PC-3 (cell line): ENCODE results near the gene AFG3L2. TPM values are rescaled to one million over a fixed set of nuclear protein-coding genes. Genes with fewer than 3 reads are reported as not detected.

Experiments
- ATAC-seq: fragments of 200-7000 bp; cut with Tn5 transposase; 2 replicates; pipeline ENCODE4 v1.9.1; 2020; ENCODE audit warnings: mild to moderate bottlenecking, moderate library complexity
- BruUV-seq: library from RNA; stranded (reverse); fragments of 400-500 nt; replicated peaks from 2 replicates; lab custom pipeline; 2021; lab: Mats Ljungman, UMichigan
- CTCF ChIA-PET: fragments of 300-600 bp; sonication (Branson Sonifier 250); formaldehyde crosslinking; loops from one replicate; lab custom pipeline; 2022; ENCODE audit warnings: antibody characterized with exemption; lab: Charles Lee
- POLR2A ChIA-PET: fragments of 300-600 bp; sonication (Branson Sonifier 250); formaldehyde crosslinking; loops from one replicate; lab custom pipeline; 2022; ENCODE audit warnings: antibody characterized with exemption; ENCODE audit not compliant: unreplicated experiment; lab: Charles Lee
- DNase-seq: peaks from one replicate; pipeline ENCODE4 v3.0.0-alpha.2; 2015
- H2AFZ ChIP-seq: fragments of 300-600 bp; sonication (generic); 2 replicates; pipeline ENCODE4 v1.6.0; 2016; ENCODE audit warnings: antibody characterized with exemption, low read length
- H3F3A ChIP-seq: fragments of 300-600 bp; sonication (generic); one replicate; pipeline ENCODE4 v1.6.0; 2017; ENCODE audit warnings: antibody characterized with exemption, low read length, control low read depth, mild to moderate bottlenecking; ENCODE audit not compliant: unreplicated experiment
- H3K27ac ChIP-seq: fragments of 300-600 bp; sonication (generic); 2 replicates; pipeline ENCODE4 v1.5.1; 2016; ENCODE audit warnings: mild to moderate bottlenecking, low read length
- H3K27me3 ChIP-seq: fragments of 300-600 bp; sonication (generic); 2 replicates; pipeline ENCODE4 v1.6.1; 2016; ENCODE audit warnings: low read length, mixed read lengths
- H3K36me3 ChIP-seq: fragments of 300-600 bp; sonication (generic); 2 replicates; pipeline ENCODE4 v1.6.1; 2016; ENCODE audit warnings: low read depth, mixed run types, low read length, mixed read lengths
- H3K4me1 ChIP-seq: fragments of 300-600 bp; sonication (generic); 2 replicates; pipeline ENCODE4 v1.5.1; 2016; ENCODE audit warnings: low read length; ENCODE audit not compliant: insufficient read depth
- H3K4me2 ChIP-seq: fragments of 300-600 bp; sonication (generic); 2 replicates; pipeline ENCODE4 v1.6.0; 2016; ENCODE audit warnings: low read length
- H3K4me3 ChIP-seq: fragments of 300-600 bp; sonication (generic); 2 replicates; pipeline ENCODE4 v1.5.1; 2016; ENCODE audit warnings: mild to moderate bottlenecking, low read length, mixed read lengths
- H3K79me2 ChIP-seq: fragments of 300-600 bp; sonication (generic); 2 replicates; pipeline ENCODE4 v1.6.1; 2017; ENCODE audit warnings: low read length, mixed read lengths
- H3K9ac ChIP-seq: fragments of 300-600 bp; sonication (generic); 2 replicates; pipeline ENCODE4 v1.6.0; 2016; ENCODE audit warnings: mild to moderate bottlenecking, low read length
- H3K9me2 ChIP-seq: fragments of 300-600 bp; sonication (generic); replicated peaks from 2 replicates; pipeline ENCODE4 v1.6.1; 2016; ENCODE audit warnings: mixed run types, low read length, mixed read lengths
- H3K9me3 ChIP-seq: fragments of 300-600 bp; sonication (generic); 2 replicates; pipeline ENCODE4 v1.6.1; 2016; ENCODE audit warnings: low read length, mixed read lengths
- H4K20me1 ChIP-seq: fragments of 300-600 bp; sonication (generic); 2 replicates; pipeline ENCODE4 v1.6.1; 2016; ENCODE audit warnings: low read length, mixed read lengths
- EZH2 ChIP-seq: fragments of 300-600 bp; sonication (generic); IDR thresholded peaks from one replicate; pipeline ENCODE4 v1.6.1; 2017; ENCODE audit warnings: antibody characterized with exemption, mild to moderate bottlenecking, low read length; ENCODE audit not compliant: unreplicated experiment
- EZH2phosphoT487 ChIP-seq: fragments of 300-600 bp; sonication (generic); IDR thresholded peaks from 2 replicates; pipeline ENCODE4 v1.6.1; 2018; ENCODE audit warnings: mild to moderate bottlenecking, antibody characterized with exemption, low read length, borderline replicate concordance
- intact Hi-C: fragments of 100-400 bp; cut with micrococcal nuclease; formaldehyde crosslinking; loops from 2 replicates; pipeline ENCODE4 v1.9.0; 2023
- total RNA-seq: library from RNA; depleted of rRNA; stranded (reverse); fragments of >200 nt; gene quantifications from 2 replicates; pipeline ENCODE4 v1.2.3, GENCODE V29; 2014
- TF ChIP-seq, protein P1 (sequence below): fragments of 300-600 bp; sonication (generic); conservative IDR thresholded peaks from 2 replicates; pipeline ENCODE4 v1.5.1; 2017; ENCODE audit warnings: antibody characterized with exemption, low read depth, mild to moderate bottlenecking, low read length

Gene AFG3L2
- total RNA-seq, 1 experiment from 2014 or later: 79.3 TPM

DNA sequence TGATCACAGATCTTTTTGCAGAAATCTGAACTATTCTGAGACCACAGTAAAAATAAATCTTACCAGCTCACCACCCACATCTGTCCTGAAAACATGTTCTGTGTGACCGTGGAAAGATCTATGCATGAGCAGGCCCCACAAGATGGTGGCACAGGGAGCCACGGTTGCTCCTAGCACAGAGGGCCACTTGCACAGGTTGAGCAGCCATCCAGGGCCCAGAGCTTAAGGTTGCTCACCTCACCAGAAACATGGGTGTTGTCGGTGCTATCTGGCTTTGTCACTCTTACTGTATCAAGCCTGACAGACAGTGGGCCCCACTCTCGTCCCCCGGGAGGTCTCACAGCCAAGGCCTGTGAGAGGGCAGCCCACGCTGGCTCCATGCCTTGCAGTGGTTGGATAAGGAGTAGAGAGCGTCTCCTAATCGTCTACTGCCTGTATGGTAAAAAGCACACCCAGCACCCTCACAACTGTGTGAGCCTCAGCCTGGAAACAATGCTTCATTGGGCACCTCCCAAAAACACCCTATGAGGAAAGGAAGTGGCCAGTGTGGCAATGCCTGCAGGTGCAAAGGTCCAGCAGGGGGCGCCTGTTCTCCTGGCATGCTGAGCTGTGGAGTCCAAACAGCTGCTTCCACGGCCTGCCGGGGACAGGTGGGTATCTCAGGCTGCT lies 49.4 kb downstream of the AFG3L2 start:
- Histone ChIP-seq H3F3A (peaks cover 4% of the 10 kb centered on the region), H3K4me1 (no peaks in the 10 kb centered on the region), H4K20me1 (no peaks in the 10 kb centered on the region; the same call in 1 of the 2 replicates), H3K79me2 (0 out of 2 replicates have a peak, but pooled peaks cover 4% of the 10 kb centered on the region), H3K4me2 (no peak overlapping the region), H3K9ac (no peak overlapping the region), H3K9me2 (no peaks in the 10 kb centered on the region), H3K27me3 (no peaks in the 10 kb centered on the region), H3K9me3 (no peaks in the 10 kb centered on the region), H2AFZ (no peak overlapping the region), H3K27ac (no peak overlapping the region), H3K36me3 (peaks cover 36% of the 10 kb centered on the region), H3K4me3 (no peak overlapping the region)
- no TSS peak for BruUV-seq
- peak; percentile 98 for ATAC-seq
- DNase-seq: peak; percentile 86
- TF ChIP-seq, protein P1, sequence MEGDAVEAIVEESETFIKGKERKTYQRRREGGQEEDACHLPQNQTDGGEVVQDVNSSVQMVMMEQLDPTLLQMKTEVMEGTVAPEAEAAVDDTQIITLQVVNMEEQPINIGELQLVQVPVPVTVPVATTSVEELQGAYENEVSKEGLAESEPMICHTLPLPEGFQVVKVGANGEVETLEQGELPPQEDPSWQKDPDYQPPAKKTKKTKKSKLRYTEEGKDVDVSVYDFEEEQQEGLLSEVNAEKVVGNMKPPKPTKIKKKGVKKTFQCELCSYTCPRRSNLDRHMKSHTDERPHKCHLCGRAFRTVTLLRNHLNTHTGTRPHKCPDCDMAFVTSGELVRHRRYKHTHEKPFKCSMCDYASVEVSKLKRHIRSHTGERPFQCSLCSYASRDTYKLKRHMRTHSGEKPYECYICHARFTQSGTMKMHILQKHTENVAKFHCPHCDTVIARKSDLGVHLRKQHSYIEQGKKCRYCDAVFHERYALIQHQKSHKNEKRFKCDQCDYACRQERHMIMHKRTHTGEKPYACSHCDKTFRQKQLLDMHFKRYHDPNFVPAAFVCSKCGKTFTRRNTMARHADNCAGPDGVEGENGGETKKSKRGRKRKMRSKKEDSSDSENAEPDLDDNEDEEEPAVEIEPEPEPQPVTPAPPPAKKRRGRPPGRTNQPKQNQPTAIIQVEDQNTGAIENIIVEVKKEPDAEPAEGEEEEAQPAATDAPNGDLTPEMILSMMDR: peak; percentile 98
- TF ChIP-seq EZH2phosphoT487: no peak
- ChIA-PET CTCF (interaction anchor here (0.6 to 1.2 kb wide), 6 partner anchors 19 to 100 kb away, joined by 4 to 11 read pairs (median 6); partner anchors contain the start of gene AFG3L2), POLR2A (interaction anchor here (0.5 to 0.6 kb wide), 2 partner anchors 48 to 57 kb away, joined by 3 to 4 read pairs; no protein-coding TSS in a partner anchor)
- intact Hi-C loops: loop anchor here (2.0 kb wide), 1 partner anchor 331 kb away; the partner anchor contains the start of gene SPIRE1

DNA sequence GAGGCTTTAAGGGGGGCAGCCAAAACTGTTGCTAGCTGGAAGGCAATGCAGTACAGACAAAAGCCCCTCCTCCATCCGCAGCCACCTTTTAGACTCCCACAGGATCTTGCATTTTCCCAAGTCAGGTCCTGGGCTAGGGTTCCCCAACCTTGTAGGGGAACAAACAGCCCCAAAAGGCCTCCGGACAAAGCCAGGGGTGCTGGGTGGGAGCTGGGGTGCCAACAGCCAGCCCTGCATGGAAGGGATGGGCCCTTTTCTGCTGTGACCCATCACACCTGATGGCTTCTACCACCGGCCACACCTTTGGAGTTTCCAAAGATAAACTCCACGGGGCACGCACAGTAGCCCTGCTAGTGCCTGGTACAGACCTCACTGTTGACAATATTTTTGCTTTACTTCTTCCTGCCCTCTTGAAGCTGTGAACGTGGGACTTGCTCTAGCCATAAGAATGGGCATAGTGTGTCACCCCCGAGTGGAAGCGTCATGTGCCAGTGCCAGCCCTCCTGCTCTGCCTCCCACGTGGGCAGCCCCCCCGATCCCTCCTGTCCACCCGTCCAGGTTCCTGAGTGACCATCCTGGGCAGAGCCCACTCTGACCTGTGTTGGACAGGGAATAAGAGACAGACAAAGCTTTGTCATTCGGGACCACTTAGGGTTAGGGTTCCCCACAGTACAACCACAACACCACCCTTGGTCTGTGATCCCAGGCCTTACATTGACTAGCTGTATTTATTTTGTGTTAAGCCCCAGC lies 50.1 kb downstream of the AFG3L2 start:
- Histone ChIP-seq H3F3A (peaks cover 4% of the 10 kb centered on the region), H2AFZ (no peak overlapping the region), H3K36me3 (peaks cover 36% of the 10 kb centered on the region), H3K9me3 (no peaks in the 10 kb centered on the region), H3K4me2 (no peak overlapping the region), H3K27ac (no peak overlapping the region), H3K9ac (no peak overlapping the region), H3K27me3 (no peaks in the 10 kb centered on the region), H3K4me3 (no peak overlapping the region), H3K79me2 (0 out of 2 replicates have a peak, but pooled peaks cover 4% of the 10 kb centered on the region), H4K20me1 (no peaks in the 10 kb centered on the region; the same call in 1 of the 2 replicates), H3K9me2 (no peaks in the 10 kb centered on the region), H3K4me1 (no peaks in the 10 kb centered on the region)
- ChIA-PET CTCF (no interaction called here), POLR2A (no interaction called here)
- ATAC-seq: no peak
- no peak for DNase-seq
- TF ChIP-seq EZH2phosphoT487: no peak
- TF ChIP-seq, protein P1: no peak
- no peak for TF ChIP-seq EZH2
- BruUV-seq: no TSS peak
- intact Hi-C loops: no loop called here
